GM21390 (cell line): Measurements from ENCODE around the gene PPTC7.
"Not testable (repeated sequence)": the region's sequence is repeated elsewhere in the genome, so short reads cannot be mapped to it uniquely, and the experiment has no call there.

Experiments used
- ATAC-seq: cut with Tn5 transposase; IDR thresholded peaks from one replicate; pipeline ENCODE4 v1.9.1; 2021; ENCODE audit not compliant: unreplicated experiment

Gene PPTC7

DNA sequence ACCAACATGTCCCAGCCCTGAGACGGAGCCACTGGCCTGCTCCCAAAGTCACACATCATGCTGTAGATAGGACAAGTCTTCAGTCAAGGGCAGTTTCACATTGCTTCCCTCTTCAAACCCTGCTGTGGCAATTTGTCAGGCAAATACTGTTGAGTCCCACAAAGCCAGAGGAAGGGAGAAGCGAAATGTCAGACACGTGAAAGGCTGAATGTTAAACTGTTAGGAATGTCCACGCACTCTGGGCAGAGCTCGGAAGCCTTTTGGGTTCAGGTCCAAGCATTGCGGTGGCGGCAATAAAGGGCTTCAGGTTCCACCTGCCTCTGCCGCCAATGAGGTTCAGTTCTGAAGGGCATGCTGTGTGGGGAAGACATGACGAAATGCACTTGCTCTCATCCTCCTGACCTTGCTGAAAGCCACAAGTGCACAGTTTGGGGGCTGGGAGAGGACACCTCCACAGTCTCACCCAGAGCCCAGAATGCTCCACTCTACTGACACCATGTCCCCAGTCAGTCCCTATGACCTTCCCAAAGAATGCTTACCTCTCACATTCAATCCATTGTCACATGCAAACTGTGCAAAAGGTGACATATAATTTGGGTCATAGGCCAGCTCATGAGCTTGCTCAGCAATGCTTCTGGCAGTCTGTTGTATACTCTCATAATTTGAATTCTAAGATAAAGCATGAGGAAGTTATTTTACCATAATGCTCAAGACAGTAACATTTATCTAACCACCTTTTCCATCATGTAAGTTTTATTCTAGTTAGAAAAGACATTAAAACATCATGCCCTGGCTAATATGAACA, 45.3 kb downstream of the PPTC7 start:
- no peak for ATAC-seq

DNA sequence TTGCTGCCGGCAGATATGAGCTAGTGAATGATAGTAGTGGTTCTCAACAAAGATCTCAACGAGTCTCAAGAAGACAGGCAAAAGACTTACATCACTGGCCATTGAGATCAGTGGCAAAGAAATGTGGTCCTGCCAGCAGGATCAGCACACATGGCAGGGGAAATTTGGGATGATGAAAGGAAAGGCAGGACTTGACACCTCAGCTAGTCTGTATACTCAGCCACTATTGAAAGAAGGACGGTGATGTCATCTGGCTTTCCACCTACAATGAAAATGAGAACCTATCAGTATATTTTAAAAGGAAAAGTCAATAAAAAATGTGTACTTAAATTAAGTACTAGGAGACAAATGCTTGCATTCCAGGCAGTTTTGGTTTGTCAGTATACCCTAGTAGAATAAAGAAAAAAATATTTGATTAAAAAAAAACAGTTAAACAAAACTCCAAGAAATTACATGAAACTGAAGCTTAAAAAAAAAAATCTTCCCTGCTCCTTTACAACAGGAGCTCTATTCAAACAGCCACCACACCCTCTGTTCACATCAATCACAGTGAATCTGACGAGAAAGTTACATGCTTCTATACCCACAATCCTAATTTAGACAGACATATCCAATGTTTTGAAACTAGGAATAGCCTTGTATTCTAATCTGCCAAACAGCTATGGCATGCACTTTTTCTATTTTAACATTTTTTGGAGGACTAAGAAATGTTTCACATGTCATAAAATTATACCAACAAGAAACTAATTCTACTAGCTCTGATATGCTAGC, 46.1 kb downstream of the PPTC7 start:
- no peak for ATAC-seq

DNA sequence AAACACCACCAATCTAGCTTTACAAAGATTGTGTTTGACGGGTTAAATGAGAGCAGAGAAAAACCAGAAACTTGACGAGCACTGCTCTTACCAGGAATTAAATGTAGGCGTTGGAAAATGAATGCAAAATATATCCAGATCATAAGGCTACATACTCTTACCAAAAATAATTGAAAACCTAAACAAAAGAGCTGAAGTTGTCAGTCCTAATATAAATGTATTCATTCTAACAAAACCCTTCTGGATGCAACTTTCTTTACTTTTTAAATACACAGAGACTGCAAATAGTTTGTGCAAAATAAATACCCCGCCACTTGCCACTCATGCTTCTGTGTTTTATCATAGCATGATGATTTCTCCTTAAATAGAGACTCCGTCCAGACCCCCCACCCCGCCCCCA, 48.3 kb downstream of the PPTC7 start:
- no peak for ATAC-seq

DNA sequence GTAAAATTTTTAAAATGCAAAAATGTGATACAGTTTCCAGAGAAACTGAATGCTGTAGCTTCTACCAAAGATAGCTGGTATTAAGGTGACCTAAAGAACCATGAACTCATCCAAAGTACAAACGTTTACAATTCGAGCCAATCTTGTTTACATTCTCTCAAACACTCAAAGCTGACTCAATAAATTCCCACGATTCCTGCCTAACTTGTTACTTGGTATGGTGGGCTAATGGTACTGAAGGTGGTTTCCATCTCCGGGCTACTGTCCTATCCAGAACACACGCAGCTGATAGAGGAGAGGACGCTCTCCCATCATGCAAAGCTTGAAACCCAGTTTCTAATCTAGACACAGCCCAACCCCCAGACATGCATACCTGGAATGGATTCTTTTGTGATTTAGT, 49.5 kb downstream of the PPTC7 start:
- no peak for ATAC-seq

DNA sequence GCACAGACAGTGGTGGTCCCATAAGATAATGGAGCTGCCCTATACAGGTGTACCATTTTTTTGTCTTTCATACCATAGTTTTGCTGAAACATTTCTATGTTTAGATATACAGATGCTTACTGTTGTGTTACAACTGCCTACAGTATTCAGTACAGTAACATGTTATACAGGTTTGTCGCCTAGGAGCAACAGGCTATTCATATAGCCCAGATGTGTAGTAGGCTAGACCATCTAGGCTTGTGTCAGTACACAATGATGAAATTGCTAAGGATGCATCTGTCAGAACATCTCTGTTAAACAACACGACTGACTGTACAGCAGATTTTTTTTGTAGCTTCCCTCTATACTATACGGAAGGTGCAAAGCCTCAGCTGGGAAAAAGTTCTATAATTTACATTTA, 50.5 kb downstream of the PPTC7 start:
- ATAC-seq: no peak

DNA sequence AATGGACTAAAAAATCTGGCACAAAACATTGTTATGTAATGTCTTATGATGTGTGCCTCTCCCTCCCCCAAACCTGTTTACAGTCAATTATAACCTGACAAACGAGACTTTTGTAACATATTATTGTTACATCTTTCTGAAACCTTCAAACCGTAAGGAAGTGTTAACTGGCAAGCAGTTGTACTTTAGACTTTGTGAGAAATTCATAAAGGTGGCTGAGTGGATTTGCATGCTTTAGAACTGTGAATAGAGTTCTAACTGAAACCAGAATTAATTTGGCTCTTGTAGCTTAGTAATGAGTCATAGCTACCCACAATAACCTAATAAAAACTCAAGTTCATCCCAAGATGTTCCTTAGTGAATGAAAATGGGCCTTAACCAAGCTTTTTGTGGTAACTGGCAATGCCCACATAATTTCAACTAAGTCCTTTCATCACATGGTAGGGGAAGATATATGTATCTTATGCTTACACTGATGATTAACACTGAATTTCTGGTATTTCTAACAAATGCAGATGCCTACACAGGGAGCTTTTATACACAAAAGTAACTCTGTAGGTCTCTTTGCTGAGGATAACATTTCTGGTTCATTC, 51.3 kb downstream of the PPTC7 start:
- ATAC-seq: peak; percentile 87

DNA sequence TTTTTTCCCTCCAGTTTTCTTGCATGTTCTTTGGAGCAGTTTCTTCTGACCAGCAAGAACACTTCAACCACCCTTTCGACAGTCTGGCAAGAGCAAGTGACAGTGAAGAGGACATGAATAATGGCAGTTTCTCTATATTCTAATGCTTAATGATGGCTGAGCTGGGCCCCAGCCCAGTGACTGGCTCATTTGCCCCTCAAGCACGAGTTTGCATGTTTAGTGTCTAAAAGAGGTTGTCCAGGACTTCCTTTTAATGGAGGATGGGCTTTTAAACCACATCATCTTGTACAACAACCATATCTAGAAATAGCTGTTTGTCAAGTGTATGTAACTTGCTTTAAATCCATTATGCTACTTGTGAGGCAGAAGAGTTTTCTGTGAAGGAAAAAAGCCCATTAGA, 52.6 kb downstream of the PPTC7 start:
- ATAC-seq: no peak

DNA sequence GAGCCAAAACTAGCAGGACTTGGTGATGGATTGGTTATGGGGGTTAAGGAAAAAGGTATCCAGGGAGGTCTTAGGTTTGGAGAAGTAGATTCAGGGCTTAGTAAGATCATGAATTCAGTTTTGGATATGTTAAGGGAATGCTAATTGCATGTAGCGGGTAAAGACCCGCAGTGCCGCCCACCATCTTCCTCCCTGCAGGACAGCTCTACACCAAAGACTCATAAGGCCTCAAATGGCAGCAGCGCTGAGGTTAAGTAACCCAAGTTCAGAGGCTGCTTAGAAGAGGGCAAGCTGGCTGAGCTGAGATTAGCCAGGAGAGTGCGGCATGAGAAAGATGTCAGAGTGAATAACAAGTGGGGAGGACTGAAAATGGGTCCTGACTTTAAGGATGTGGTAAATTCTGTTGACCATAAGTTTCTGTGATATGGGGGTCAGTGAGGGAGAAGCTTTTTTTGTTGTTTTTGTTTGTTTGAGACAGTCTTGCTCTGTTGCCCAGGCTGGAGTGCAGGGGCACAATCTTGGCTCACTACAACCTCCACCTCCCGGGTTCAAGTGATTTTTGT, 54.8 kb downstream of the PPTC7 start:
- no peak for ATAC-seq

DNA sequence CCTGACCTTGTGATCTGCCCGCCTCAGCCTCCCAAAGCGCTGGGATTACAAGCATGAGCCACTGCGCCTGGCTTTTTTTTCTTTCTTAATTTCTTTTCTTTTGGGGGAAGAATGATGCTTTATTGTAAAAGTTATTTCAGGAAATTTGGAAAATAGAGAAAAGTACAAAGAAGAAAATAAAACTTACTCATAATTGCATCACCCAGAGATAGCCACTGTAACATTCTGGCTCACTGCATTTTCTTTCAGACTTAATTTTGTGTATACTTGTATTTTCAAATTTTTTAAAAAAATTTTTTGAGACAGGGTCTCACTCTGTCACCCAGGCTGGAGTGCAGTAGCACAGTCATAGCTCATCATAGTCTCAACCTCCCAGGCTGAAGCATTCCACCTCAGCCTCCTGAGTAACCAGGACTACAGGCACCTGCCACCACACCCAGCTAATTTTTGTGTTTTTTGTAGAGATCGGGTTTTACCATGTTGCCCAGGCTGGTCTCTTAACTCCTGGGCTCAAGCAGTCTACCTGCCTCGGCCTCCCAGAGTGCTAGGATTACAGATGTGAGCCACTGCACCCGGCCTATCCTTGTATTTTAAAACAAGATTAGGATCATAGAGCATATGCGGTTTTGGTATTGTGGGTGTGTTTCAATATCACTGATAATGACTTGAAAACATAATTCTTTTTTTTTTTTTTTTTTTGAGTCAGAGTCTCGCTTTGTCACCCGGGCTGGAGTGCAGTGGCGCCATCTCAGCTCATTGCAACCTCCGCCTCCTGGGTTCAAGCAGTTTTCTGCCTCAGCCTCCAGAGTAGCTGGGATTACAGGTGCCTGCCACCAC, 62.0 kb downstream of the PPTC7 start:
- not testable (repeated sequence) for ATAC-seq

DNA sequence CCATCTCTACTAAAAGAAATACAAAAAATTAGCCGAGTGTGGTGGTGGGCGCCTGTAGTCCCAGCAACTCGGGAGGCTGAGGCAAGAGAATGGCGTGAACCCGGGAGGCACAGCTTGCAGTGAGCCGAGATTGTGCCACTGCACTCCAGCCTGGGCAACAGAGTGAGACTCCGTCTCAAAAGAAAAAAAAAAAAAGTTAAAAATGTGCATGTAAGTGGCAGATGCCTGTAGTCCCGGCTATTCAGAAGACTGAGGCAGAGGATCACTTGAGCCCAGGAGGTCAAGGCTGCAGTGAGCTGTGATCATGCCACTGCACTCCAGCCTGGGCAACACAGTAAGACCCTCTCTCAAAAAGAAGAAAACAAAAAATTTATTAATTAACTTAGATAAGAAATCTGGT, 65.1 kb downstream of the PPTC7 start:
- ATAC-seq: not testable (repeated sequence)

DNA sequence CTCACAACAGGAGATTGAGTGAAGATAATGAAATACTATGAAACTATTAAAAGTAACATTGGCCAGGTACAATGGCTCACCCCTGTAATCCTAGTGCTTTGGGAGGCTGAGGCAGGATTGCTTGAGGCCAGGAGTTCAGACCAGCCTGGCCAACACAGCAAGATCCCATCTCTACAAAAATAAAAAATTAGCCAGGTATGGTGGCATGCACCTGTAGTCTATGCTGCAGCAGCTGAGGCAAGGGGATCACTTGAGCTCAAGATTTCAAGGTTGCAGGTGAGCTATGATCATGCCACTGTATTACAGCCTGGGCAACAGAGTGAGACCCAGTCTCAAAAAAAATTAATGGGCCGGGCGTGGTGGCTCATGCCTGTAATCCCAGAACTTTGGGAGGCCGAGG, 66.1 kb downstream of the PPTC7 start:
- ATAC-seq: no peak

DNA sequence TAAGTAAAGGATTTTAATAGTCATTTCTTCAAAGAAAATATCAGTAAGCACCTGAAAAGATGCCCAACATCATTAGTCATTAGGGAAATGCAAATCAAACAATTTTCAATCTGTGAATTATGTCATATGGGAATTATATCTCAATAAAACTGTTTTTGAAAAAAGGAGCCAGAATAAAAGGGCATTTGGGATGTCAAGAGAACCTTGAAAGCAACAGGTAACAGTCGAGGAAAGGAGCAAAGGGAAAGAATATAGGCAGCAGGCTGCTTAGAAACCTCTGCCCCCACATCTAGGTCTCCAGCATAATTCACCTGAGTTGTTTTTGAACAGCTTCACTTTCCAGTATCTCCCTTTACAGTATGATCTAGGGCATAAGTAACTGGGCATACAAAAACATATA, 68.8 kb downstream of the PPTC7 start:
- no peak for ATAC-seq

DNA sequence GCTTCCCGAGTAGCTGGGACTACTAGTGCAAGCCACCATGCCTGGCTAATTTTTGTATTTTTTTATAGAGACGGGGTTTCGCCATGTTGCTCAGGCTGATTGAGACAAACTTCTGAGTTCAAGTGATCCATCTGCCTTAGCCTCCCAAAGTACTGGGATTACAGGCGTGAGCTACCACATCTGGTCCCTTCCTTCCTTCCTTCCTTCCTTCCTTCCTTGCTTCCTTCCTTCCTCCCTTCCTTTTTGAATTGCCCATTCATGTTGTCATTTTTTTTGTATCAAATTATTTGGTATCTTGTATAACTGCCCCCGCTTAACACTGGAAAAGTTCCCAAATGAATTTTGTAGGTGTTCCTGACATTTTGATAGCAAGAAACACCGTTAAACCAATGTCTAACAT, 69.3 kb downstream of the PPTC7 start:
- ATAC-seq: no peak

DNA sequence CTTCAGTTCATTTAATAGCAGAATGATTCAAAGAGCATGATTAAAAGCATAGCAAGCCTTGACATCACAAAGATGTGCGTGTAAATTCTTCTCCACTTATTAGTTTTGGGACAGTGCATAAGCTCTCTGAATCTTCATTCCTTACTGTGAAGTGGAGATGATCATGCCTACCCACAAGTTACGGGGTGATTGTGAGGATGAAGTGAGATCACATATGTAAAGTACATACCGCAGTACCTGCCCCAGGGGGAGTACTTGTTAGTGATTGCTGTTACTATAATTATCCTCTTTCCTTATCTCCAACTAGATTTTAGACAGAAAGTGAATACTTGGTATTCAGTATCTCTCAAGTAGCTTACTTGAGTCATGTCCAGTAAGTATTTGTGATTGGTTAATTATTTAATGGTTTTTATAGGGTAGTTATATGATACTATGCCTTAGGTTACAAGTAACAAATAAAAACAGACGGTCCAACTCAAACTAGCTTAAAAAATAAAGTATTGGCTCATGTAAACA, 75.0 kb downstream of the PPTC7 start:
- no peak for ATAC-seq

DNA sequence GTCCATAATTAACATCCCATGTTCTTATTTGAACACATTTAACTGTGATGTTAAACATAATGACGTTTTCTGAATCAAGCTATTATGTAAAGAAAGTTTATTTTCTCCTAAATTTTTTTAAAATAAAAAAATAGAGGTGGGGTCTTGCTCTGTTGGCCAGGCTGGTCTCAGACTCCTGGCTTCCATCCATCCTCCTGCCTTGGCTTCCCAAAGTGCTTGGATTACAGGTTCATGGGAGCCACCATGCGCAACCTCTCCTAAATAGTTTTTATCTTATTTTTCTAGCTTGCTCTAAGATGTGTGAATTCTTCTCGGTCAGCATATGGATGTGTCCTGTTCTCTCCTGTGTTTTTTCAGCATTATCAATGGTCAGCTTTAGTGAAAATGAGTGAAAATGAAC, 77.8 kb downstream of the PPTC7 start:
- ATAC-seq: no peak

DNA sequence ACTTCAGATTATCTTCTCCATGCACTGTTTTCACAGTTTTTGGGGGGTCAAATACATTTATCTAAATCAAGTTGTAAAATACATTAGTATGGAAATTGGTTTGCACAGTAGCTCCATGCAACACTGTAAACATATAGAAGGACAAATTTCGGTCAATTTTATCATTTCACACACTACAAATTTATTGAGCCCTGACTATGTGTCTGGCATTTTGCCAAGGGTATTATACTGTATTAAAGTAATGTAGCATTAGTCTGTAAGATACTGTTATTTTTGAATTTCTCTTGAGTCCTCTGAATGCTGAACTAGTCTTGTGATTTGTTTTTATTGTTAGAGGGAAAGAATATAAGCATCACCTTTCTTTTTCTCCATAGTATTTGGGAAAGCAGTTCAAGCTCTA, 79.7 kb downstream of the PPTC7 start:
- no peak for ATAC-seq

DNA sequence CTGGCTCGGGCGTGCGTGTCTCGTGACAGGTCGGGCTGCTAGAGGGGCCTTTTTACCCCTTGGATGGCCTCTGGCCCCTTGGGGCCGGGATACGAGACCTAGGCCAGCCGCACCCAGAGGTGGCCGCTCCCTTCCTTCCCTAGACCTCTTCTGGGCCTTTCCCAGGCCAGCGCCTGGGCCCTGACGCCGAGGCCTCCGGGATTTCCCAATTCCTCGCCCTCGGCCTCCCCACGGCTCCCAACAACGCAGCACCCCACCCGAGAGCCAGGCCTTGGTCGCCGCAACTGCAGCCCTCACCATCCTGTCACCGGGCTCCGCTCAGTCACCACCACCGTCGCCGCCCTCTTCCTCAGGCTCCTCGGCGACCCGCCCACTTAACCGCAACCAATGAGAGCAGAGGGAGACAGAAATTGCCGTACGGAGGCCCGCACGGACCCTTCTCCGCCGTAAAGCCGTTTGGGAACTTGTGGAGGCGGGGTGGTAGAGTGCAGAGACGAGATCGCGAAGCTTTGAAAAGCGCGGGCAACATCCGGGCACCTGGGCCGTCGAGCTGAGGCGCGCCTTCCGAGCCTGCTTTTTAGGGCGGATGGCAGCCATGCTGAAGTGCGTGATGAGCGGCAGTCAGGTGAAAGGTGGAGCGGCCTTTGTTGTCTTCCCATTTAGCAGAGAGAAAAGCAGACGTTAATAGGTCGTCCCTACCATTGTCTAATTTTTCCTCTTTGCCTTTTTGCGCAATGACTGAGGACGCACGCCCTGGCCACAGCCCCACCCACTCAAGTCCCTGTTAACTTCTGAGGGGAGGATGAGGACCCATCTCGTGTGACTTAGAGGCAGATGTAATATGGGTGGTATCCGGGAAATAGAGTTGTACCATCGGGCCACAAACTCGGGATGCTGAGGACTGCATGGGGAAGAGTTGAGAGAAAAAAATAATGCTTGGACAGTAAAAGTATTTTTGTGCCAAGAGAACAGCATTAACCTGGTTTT, 81.1 kb downstream of the PPTC7 start, which contains the start of the genes RAD9B and VPS29:
Gene RAD9B, plus strand, starts transcription at position 580 of the 987 bp plus-strand sequence. Its CDS starts 7 bp downstream, at position 587.
Gene VPS29, minus strand, starts transcription at position 360 of the 987 bp plus-strand sequence. Its CDS starts 60 bp downstream, at position 300.
- ATAC-seq: peak; percentile 94

DNA sequence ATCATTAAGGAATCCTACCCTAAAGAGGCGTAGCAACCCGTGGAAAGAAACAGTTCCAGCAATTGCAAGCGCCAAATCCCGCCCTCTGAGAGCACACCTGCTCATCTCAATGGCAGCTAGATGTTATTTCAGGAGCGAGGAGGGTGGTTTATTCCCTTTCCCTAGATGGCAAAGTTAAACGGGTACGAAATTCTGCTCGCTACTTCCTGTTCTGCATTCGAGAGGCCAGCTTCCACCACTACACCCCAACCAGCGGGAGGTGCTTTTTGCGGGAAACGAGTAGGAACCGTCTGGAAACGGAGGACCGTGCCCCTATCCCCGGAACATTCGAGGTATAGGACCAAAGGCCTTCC, 81.7 kb downstream of the PPTC7 start:
- ATAC-seq: peak; percentile 22

DNA sequence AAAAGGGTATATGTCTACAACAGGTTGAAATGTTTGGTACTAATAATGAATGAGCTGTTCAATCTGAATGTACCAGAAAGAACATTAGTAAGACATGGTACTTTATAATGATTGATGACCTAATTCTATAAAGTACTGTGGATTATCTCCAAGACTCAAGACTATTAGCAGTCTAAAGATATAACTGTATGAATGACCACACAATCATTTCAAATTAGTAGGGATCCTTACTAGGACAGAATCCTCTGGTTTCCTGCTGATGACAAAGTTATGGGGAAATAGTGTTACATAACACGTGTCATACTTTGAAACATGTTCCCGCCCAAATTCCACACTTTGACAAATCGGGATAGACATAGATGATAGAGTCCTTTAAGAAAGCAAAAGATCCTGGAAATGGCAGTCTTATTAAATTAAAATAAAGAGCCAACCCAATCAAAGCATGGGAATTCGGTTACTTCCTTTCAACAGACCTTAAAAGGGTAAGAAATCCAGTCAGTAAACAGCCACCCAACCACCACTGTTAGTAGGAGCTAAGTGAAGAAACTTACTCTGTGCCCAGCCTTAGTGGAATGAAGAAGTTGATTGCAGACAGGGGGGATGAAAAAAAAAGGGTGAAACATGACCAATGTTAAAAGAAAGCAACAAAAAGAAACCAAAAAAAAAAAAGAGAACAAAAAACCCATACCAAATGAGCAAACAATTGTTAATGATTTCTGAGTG, 84.0 kb downstream of the PPTC7 start:
- ATAC-seq: no peak
